Measurements from ENCODE around the gene IL34. TPM values are rescaled to one million over a fixed set of nuclear protein-coding genes. Genes with fewer than 3 reads are reported as not detected.

The IL34 gene
- total and polyA plus RNA-seq, 2 experiments from 2014 or later, result not detected

DNA sequence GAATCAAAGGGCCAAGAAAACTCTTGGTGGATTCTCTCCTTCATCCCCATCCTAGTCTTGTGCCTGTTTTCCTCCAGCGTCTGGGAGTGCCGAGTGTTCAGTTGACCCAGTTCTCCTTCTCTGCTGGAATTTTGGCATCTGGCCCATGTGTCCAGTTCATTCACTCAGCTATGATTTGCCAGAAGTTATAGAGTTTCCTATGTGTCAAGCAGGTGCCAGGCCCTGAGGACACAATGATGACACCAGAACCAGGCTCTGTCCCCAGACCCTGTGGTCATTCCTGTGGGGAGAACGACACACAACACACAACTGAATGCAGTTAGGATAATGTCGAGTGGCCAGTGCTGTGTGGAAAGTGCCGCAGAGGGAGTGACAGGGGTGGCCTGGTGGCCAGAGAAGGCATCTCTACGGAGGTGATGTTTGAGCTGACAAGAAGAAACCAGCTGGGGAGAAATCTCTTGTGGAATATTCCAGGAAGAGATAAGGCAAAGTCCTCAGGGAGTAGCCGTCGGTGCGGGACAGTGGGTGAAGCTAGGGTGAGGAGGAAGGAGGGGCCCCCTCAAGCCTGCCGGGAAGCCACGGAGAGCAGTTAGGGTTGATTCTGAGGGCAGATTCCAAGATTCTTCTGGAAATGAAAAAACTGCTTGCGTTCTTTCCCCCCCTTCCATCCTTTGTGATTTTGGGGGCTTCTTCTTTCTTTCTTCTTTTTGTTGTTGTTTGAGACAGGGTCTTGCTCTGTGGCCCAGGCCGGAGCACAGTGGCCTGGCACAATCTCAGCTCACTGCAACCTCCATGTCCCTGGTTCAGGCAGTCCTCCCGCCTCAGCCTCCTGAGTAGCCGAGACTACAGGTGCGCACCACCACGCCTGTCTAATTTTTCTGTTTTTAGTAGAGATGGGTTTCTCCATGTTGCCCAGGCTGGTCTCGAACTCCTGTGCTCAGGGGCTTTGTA lies 35.8 kb upstream of the IL34 start:
- no peaks in the 10 kb centered on the region for H3K27me3 ChIP-seq
- no peak overlapping the region for H3K4me3 ChIP-seq
- H3K9me3 ChIP-seq (ENCODE audit: low read depth), result no peaks in the 10 kb centered on the region
- TF ChIP-seq, protein P1, sequence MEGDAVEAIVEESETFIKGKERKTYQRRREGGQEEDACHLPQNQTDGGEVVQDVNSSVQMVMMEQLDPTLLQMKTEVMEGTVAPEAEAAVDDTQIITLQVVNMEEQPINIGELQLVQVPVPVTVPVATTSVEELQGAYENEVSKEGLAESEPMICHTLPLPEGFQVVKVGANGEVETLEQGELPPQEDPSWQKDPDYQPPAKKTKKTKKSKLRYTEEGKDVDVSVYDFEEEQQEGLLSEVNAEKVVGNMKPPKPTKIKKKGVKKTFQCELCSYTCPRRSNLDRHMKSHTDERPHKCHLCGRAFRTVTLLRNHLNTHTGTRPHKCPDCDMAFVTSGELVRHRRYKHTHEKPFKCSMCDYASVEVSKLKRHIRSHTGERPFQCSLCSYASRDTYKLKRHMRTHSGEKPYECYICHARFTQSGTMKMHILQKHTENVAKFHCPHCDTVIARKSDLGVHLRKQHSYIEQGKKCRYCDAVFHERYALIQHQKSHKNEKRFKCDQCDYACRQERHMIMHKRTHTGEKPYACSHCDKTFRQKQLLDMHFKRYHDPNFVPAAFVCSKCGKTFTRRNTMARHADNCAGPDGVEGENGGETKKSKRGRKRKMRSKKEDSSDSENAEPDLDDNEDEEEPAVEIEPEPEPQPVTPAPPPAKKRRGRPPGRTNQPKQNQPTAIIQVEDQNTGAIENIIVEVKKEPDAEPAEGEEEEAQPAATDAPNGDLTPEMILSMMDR (IDR thresholded peaks at IDR 0.05; ENCODE audit: low read depth, low read length), result no peak
- H3K4me1 ChIP-seq (ENCODE audit: low read depth), result peaks cover 3% of the 10 kb centered on the region
- DNase-seq (ENCODE audit: low read depth in 1 of 2, low spot score in 1 of 2), result peak in 1 of 2 donors; percentile 46
- H3K36me3 ChIP-seq, result no peaks in the 10 kb centered on the region
- no peak overlapping the region for H3K27ac ChIP-seq

DNA sequence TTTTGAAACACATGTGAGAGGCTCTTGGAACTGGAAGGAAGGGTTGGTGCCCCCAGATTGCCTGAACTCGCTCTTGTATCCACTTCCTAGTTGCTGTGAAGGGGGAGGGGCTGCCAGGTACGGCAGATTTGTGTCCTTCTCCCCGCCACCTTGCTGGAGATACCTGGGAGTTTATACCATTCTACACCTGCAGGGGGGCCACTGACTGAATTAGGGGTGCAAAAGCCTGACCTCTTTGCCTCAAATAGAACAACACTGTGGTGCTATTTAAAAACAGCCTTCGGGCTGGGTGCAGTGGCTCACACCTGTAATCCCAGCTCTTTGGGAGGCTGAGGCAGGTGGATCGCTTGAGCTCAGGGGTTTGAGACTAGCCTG lies 35.1 kb upstream of the IL34 start:
- Histone ChIP-seq H3K9me3 (ENCODE audit: low read depth) (no peaks in the 10 kb centered on the region), H3K4me3 (no peak overlapping the region), H3K27ac (no peak overlapping the region), H3K27me3 (no peaks in the 10 kb centered on the region), H3K4me1 (ENCODE audit: low read depth) (peaks cover 3% of the 10 kb centered on the region), H3K36me3 (no peaks in the 10 kb centered on the region)
- no peak for DNase-seq (ENCODE audit: low read depth in 1 of 2, low spot score in 1 of 2)
- TF ChIP-seq, protein P1 (IDR thresholded peaks at IDR 0.05; ENCODE audit: low read depth, low read length), result no peak

DNA sequence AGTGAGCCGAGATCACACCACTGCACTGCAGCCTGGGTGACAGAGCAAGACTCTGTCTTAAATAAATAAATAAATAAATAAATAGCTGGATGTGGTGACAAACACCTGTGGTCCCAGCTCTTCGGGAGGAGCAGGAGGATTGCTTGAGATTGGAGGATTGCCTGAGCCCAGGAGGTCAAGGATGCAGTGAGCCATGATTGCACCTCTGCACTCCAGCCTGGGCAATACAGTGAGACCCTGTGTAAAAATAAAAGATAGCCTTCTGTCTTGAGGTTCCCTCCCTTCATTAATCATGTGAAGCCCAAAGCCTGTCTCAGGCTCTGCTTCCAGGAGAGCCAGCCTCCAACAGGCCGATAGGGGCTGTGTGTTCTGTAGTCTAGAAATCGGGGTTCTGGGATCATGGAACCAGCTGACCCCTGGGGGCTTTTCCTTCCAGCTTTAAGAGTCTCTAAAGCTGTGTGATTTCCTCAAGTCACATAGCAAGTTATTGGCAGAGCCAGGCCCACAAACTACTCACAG lies 34.5 kb upstream of the IL34 start:
- Histone ChIP-seq H3K27me3 (no peaks in the 10 kb centered on the region), H3K4me1 (ENCODE audit: low read depth) (peaks cover 3% of the 10 kb centered on the region), H3K4me3 (no peak overlapping the region), H3K36me3 (no peaks in the 10 kb centered on the region), H3K9me3 (ENCODE audit: low read depth) (no peaks in the 10 kb centered on the region), H3K27ac (no peak overlapping the region)
- TF ChIP-seq, protein P1 (IDR thresholded peaks at IDR 0.05; ENCODE audit: low read depth, low read length), result no peak
- DNase-seq (ENCODE audit: low read depth in 1 of 2, low spot score in 1 of 2), result no peak

DNA sequence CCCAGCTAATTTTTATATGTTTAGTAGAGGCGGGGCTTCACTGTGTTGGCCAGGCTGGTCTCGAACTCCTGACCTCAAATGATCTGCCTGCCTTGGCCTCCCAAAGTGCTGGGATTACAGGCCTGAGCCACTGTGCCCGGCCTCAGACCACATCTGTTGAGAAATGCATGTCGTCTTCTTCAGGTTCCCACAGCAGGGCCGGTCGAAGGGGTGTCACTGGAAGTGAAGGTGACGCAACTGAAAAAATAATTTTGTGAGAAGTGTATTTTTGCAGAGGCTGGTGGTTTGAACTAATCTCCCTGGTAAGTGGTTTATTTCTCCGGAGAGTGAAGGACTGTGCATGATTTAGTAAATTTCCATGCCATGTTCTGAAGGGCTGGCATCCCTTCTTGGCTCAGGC lies 33.4 kb upstream of the IL34 start:
- H3K4me1 ChIP-seq (ENCODE audit: low read depth), result peaks cover 3% of the 10 kb centered on the region
- TF ChIP-seq, protein P1 (IDR thresholded peaks at IDR 0.05; ENCODE audit: low read depth, low read length), result no peak
- H3K36me3 ChIP-seq, result no peaks in the 10 kb centered on the region
- H3K27ac ChIP-seq, result no peak overlapping the region
- no peak for DNase-seq (ENCODE audit: low read depth in 1 of 2, low spot score in 1 of 2)
- H3K4me3 ChIP-seq, result no peak overlapping the region
- no peaks in the 10 kb centered on the region for H3K27me3 ChIP-seq
- no peaks in the 10 kb centered on the region for H3K9me3 ChIP-seq (ENCODE audit: low read depth)

DNA sequence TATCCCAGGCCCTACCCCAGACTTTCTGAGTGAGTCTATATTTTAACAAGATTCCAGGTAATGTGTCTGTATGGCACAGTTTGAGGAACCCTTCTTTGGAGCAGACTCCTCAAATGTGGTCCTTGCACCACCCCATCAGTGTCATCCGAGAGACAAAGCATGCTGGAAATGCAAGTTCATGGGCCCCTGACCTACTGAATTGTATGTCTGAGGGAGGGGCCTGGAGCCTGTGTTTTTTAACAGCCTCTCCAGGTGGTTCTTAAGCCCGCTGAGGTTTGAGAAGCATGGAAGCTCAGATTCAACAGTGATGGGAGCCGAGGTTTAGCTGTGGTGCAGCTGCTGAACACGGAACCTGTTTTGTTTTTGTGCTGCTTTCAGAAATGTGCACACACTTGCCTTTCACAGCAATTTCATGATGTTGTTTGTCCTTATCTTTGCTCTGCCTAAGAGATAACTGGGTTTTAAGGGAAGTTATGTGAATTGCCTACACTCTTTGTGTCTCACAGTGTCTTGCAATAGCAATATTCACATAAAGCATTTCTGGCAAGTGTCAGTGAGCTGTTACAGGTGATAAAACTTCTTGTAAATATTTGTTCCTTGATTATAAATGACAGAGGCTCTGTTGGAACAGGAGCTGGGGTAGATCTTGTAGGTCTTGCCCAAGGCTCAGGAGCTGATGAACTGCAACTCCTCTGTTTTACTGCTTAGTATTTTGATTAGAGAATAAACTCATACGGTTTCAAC lies 32.0 kb upstream of the IL34 start:
- peak in 1 of 2 donors; percentile 22 for DNase-seq (ENCODE audit: low read depth in 1 of 2, low spot score in 1 of 2)
- Histone ChIP-seq H3K4me3 (no peak overlapping the region), H3K27ac (no peak overlapping the region), H3K27me3 (no peaks in the 10 kb centered on the region), H3K36me3 (no peaks in the 10 kb centered on the region), H3K9me3 (ENCODE audit: low read depth) (no peaks in the 10 kb centered on the region), H3K4me1 (ENCODE audit: low read depth) (peaks cover 3% of the 10 kb centered on the region)
- TF ChIP-seq, protein P1 (IDR thresholded peaks at IDR 0.05; ENCODE audit: low read depth, low read length), result no peak

Measured in cardiac muscle cell (in vitro differentiated cells and primary cell).